ENCODE data around the gene TMIE. TPM values are rescaled to one million over a fixed set of nuclear protein-coding genes. Genes with fewer than 3 reads are reported as not detected.
A peak's percentile ranks its signal among the peaks of the same experiment; 100 is the strongest.
"Not testable (repeated sequence)": the region's sequence is repeated elsewhere in the genome, so short reads cannot be mapped to it uniquely, and the experiment has no call there.

TMIE gene
- total RNA-seq, 2 donors from 2014 or later, result 1.4 TPM

GRCh38 chr3:46734773-46735172 is 33.6 kb downstream of the TMIE start:
- intact Hi-C loops (cut with DNase I), result no loop called here
- DNase-seq (ENCODE audit: low spot score), result peak; percentile 45

- intact Hi-C loops (cut with DNase I), result no loop called here
- peak; percentile 58 for DNase-seq (ENCODE audit: low spot score)
Observed at GRCh38 chr3:46736006-46736872, 35.0 kb downstream of the TMIE start.

- intact Hi-C loops (cut with DNase I), result no loop called here
- DNase-seq (ENCODE audit: low spot score), result peak; percentile 59
Observed at GRCh38 chr3:46737329-46737731, 36.1 kb downstream of the TMIE start.

- DNase-seq (ENCODE audit: low spot score), result not testable (repeated sequence)
Observed at GRCh38 chr3:46739565-46739964, 38.4 kb downstream of the TMIE start.

GRCh38 chr3:46742992-46743585 is 41.9 kb downstream of the TMIE start:
- intact Hi-C loops (cut with DNase I), result no loop called here
- DNase-seq (ENCODE audit: low spot score), result no peak

More at GRCh38 chr3:46739565-46739964, 38.4 kb downstream of the TMIE start:
- intact Hi-C loops (cut with DNase I), result loop anchor here in 1 of 2 donors (2.0 kb wide), 1 partner anchor 77 kb away; no protein-coding TSS in a partner anchor

GRCh38 chr3:46746711-46747110 is 45.5 kb downstream of the TMIE start:
- intact Hi-C loops (cut with DNase I), result no loop called here
- no peak for DNase-seq (ENCODE audit: low spot score)

GRCh38 chr3:46748170-46748569 is 47.0 kb downstream of the TMIE start:
- no peak for DNase-seq (ENCODE audit: low spot score)
- intact Hi-C loops (cut with DNase I), result no loop called here

- intact Hi-C loops (cut with DNase I), result no loop called here
- no peak for DNase-seq (ENCODE audit: low spot score)
Observed at GRCh38 chr3:46749129-46749528, 47.9 kb downstream of the TMIE start.

- DNase-seq (ENCODE audit: low spot score), result no peak
- intact Hi-C loops (cut with DNase I), result no loop called here
Observed at GRCh38 chr3:46750555-46751038, 49.4 kb downstream of the TMIE start.

GRCh38 chr3:46753127-46753526 is 51.9 kb downstream of the TMIE start:
- intact Hi-C loops (cut with DNase I); DNase-seq (ENCODE audit: low spot score): not testable (repeated sequence)

- DNase-seq (ENCODE audit: low spot score), result no peak
- intact Hi-C loops (cut with DNase I), result no loop called here
Observed at GRCh38 chr3:46755646-46756045, 54.5 kb downstream of the TMIE start.

- intact Hi-C loops (cut with DNase I), result no loop called here
- DNase-seq (ENCODE audit: low spot score), result no peak
Observed at GRCh38 chr3:46756642-46757041, 55.5 kb downstream of the TMIE start.

- intact Hi-C loops (cut with DNase I), result no loop called here
- DNase-seq (ENCODE audit: low spot score), result no peak
Observed at GRCh38 chr3:46759239-46760167, 58.3 kb downstream of the TMIE start.

Other genes starting within 250 kb of the TMIE start
- gene LTF, start 236.5 kb upstream of the TMIE start, total RNA-seq, result 1 to 10 TPM; 3.6 to 3.7 TPM
- gene RTP3, start 203.4 kb upstream of the TMIE start, total RNA-seq, result not detected
- 1 to 10 TPM; 1.9 to 5.7 TPM for gene LRRC2, start 135.1 kb upstream of the TMIE start, total RNA-seq
- gene FAM240A, start 88.9 kb upstream of the TMIE start, total RNA-seq, result under 1 TPM in 1 of 2 donors, not detected in 1; 0.28 TPM
- gene ALS2CL, start 7.7 kb upstream of the TMIE start, total RNA-seq, result 10 to 100 TPM; 12.1 to 12.5 TPM
- gene PRSS50, start 16.5 kb downstream of the TMIE start, total RNA-seq, result not detected
- 1 to 10 TPM; 3.2 to 5.9 TPM for gene MYL3, start 162.1 kb downstream of the TMIE start, total RNA-seq
- 10 to 100 TPM in 1 of 2 donors, 1 to 10 TPM in 1; 5.8 to 17.9 TPM for gene PTH1R, start 176.3 kb downstream of the TMIE start, total RNA-seq

All from posterior vena cava (tissue), 2 donors.